BLaER1 treated with 17β-estradiol and CSF1 and Interleukin-3, amounts not matched to agents 10 nM and 100 nM (cell line): ENCODE measurements around the gene PTTG1IP.

Experiments used
- H3K27ac ChIP-seq, 11 experiments: shearing (Covaris generic); formaldehyde crosslinking; 2 replicates each; pipeline ENCODE4 v1.8.1; 2022
- H3K27me3 ChIP-seq, 11 experiments: shearing (Covaris generic); formaldehyde crosslinking; 2 replicates each; pipeline ENCODE4 v1.8.1; 2022
- H3K36me3 ChIP-seq, 11 experiments: shearing (Covaris generic); formaldehyde crosslinking; 2 replicates each; pipeline ENCODE4 v1.8.1; 2022
- H3K4me1 ChIP-seq, 10 experiments: shearing (Covaris generic); formaldehyde crosslinking; 2 replicates each; pipeline ENCODE4 v1.8.1; 2022
- H3K4me2 ChIP-seq, 11 experiments: shearing (Covaris generic); formaldehyde crosslinking; 2 replicates each; pipeline ENCODE4 v1.8.1; 2022
- H3K4me3 ChIP-seq, 10 experiments: shearing (Covaris generic); formaldehyde crosslinking; 2 replicates each; pipeline ENCODE4 v1.8.1; 2022
- H3K9ac ChIP-seq, 11 experiments: shearing (Covaris generic); formaldehyde crosslinking; 2 replicates each; pipeline ENCODE4 v1.8.1; 2022
- H3K9me3 ChIP-seq, 11 experiments: shearing (Covaris generic); formaldehyde crosslinking; replicated peaks in 1 of 11; 2 replicates each; pipeline ENCODE4 v1.8.1; 2022
- H4K20me1 ChIP-seq, 11 experiments: shearing (Covaris generic); formaldehyde crosslinking; 2 replicates each; pipeline ENCODE4 v1.8.1; 2022
- Cebpa-rat ChIP-seq, 11 experiments: shearing (Covaris generic); IDR thresholded peaks; 2 replicates each; pipeline ENCODE4 v1.8.1; 2022

PTTG1IP gene

GRCh38 chr21:44848821-44849521 is 24.5 kb downstream of the PTTG1IP start:
- H3K4me3 ChIP-seq: no peak overlapping the region
- H4K20me1 ChIP-seq: peaks cover 38 to 76% (median 59%) of the 10 kb centered on the region in 11 experiments
- H3K4me1 ChIP-seq: peaks cover 71 to 95% (median 89%) of the 10 kb centered on the region in 10 experiments
- no peaks in the 10 kb centered on the region for H3K9me3 ChIP-seq
- H3K9ac ChIP-seq: no peak overlapping the region
- H3K4me2 ChIP-seq: peak overlapping the region in 8 of 11 experiments; percentile 7 to 97 (median 88); a peak in 9 of 22 replicates
- H3K27me3 ChIP-seq: no peaks in the 10 kb centered on the region
- H3K27ac ChIP-seq: peak overlapping the region in 1 of 11 experiments; percentile 38; a peak in 1 of 22 replicates
- peaks cover 51 to 66% (median 59%) of the 10 kb centered on the region in 11 experiments for H3K36me3 ChIP-seq
- TF ChIP-seq Cebpa-rat (IDR thresholded peaks at IDR 0.05): no peak

GRCh38 chr21:44847261-44848056 is 26.0 kb downstream of the PTTG1IP start:
- peaks cover 65 to 80% (median 74%) of the 10 kb centered on the region in 10 experiments for H3K4me1 ChIP-seq
- no peak for TF ChIP-seq Cebpa-rat (IDR thresholded peaks at IDR 0.05)
- H3K9me3 ChIP-seq: no peaks in the 10 kb centered on the region
- peaks cover 24 to 60% (median 44%) of the 10 kb centered on the region in 11 experiments; a peak in 21 of 22 replicates for H4K20me1 ChIP-seq
- peak overlapping the region in 1 of 10 experiments; percentile 51; a peak in 1 of 20 replicates for H3K4me3 ChIP-seq
- H3K27me3 ChIP-seq: no peaks in the 10 kb centered on the region
- H3K9ac ChIP-seq: peak overlapping the region in 8 of 11 experiments; percentile 10 to 76 (median 60); a peak in 7 of 22 replicates
- H3K4me2 ChIP-seq: peak overlapping the region; percentile 79 to 96 (median 94)
- H3K27ac ChIP-seq: peak overlapping the region in 6 of 11 experiments; percentile 58 to 75 (median 67); a peak in 8 of 22 replicates
- peaks cover 39 to 53% (median 47%) of the 10 kb centered on the region in 11 experiments for H3K36me3 ChIP-seq

DNA sequence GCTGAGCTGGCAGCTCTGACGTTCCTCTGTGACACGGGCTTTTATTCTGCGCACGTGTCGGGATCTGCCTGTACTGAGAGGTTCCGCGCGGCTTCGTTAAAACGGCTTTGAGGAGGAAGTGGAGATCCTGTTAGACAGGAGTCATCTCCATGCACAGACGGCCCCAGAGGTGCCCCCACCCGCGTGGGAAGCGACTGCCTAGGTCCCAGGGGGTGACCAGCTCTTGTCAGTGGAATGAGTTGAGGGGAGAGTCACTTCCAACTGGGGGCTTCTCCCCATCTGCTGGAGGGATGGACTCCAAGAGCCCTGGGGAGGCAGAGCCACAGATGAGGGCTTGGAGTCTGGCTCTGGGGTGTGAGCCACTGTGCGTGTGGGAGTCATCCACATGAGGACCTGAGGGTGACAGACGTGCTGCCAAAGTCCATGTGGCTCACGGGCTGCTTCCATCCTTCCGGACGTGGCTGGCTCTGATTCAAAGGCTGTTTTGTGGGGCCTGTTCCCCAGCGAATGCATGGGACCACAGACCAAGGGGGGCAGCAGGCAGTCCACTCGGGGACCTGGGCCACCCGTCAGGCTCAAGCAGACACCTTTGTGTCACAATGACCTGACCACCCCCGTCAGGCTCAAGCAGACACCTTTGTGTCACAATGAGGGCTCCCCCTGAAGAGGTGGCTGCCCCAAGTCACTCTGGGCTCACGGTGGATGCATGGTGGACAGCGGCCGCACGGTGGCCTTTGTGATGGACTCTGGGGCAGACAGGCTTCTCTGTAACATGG is 26.8 kb downstream of the PTTG1IP start:
- Histone ChIP-seq H3K4me1 (peaks cover 62 to 72% (median 68%) of the 10 kb centered on the region in 10 experiments), H3K9ac (peak overlapping the region; percentile 32 to 76 (median 62); a peak in 20 of 22 replicates), H3K4me2 (peak overlapping the region; percentile 79 to 96 (median 94)), H3K36me3 (peaks cover 31 to 45% (median 39%) of the 10 kb centered on the region in 11 experiments), H4K20me1 (peaks cover 17 to 53% (median 36%) of the 10 kb centered on the region in 11 experiments; a peak in 21 of 22 replicates), H3K27me3 (no peaks in the 10 kb centered on the region), H3K4me3 (peak overlapping the region in 7 of 10 experiments; percentile 35 to 67 (median 46); a peak in 9 of 20 replicates), H3K9me3 (no peaks in the 10 kb centered on the region), H3K27ac (peak overlapping the region in 10 of 11 experiments; percentile 23 to 75 (median 66); a peak in 18 of 22 replicates)
- TF ChIP-seq Cebpa-rat (IDR thresholded peaks at IDR 0.05): no peak

DNA sequence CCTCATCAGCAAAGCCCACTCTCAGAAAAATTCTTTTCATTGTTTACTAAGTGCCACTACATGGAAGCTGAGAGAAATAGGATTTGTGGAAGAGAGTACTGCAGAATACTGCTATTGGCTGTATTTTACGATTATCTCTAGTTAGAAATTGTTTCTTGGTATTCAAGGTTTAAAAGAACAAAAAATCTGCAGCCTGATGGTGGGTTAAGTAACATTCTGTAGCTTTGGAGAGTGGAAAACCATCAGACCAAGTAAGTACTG is 27.3 kb downstream of the PTTG1IP start:
- Histone ChIP-seq H3K9ac (peak overlapping the region; percentile 32 to 76 (median 62); a peak in 21 of 22 replicates), H3K4me3 (peak overlapping the region; percentile 35 to 67 (median 48); a peak in 18 of 20 replicates), H3K27me3 (no peaks in the 10 kb centered on the region), H3K4me2 (peak overlapping the region; percentile 79 to 96 (median 94)), H4K20me1 (peaks cover 12 to 47% (median 31%) of the 10 kb centered on the region in 11 experiments; a peak in 20 of 22 replicates), H3K27ac (peak overlapping the region in 10 of 11 experiments; percentile 23 to 75 (median 66); a peak in 18 of 22 replicates), H3K36me3 (peaks cover 26 to 40% (median 34%) of the 10 kb centered on the region in 11 experiments), H3K4me1 (peaks cover 57 to 68% (median 63%) of the 10 kb centered on the region in 10 experiments), H3K9me3 (no peaks in the 10 kb centered on the region)
- TF ChIP-seq Cebpa-rat (IDR thresholded peaks at IDR 0.05): no peak

- no peaks in the 10 kb centered on the region for H3K9me3 ChIP-seq
- H3K4me2 ChIP-seq: peak overlapping the region; percentile 79 to 96 (median 94)
- H4K20me1 ChIP-seq: peaks cover 8 to 42% (median 26%) of the 10 kb centered on the region in 11 experiments; a peak in 19 of 22 replicates
- no peak for TF ChIP-seq Cebpa-rat (IDR thresholded peaks at IDR 0.05)
- H3K4me1 ChIP-seq: peaks cover 52 to 62% (median 57%) of the 10 kb centered on the region in 10 experiments
- H3K27me3 ChIP-seq: no peaks in the 10 kb centered on the region
- H3K27ac ChIP-seq: peak overlapping the region in 10 of 11 experiments; percentile 23 to 75 (median 66); a peak in 18 of 22 replicates
- peak overlapping the region; percentile 32 to 76 (median 62); a peak in 21 of 22 replicates for H3K9ac ChIP-seq
- peak overlapping the region; percentile 35 to 67 (median 48); a peak in 19 of 20 replicates for H3K4me3 ChIP-seq
- H3K36me3 ChIP-seq: peaks cover 20 to 34% (median 28%) of the 10 kb centered on the region in 11 experiments
These were observed 27.9 kb downstream of the PTTG1IP start for GRCh38 chr21:44845418-44846223.

DNA sequence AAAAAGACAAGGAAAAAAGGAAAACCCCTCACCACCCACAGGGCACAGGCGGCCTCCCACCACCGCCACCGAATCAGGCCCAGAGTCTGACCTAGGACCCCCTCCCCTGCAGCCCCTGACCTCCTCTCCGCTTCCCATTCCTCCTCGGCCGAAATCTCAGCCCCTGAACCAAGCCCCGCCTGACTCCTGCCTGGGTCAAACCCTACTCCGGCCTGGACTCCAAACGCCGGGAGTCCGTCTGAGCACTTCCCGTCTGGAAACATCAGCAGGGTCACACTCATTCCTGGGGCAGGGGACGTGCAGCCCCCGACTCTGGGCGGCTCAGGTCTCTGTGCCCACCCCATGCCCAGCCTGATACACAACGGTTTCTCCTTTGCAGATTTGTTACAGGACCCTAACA is 29.2 kb downstream of the PTTG1IP start:
- Histone ChIP-seq H3K4me1 (peaks cover 38 to 51% (median 44%) of the 10 kb centered on the region in 10 experiments), H3K4me3 (no peak overlapping the region), H3K27me3 (no peaks in the 10 kb centered on the region), H3K4me2 (0 out of 22 replicates have a peak overlapping the region, but pooled peaks of 1 of the 11 experiments have one; percentile 94), H3K9ac (no peak overlapping the region), H3K9me3 (no peaks in the 10 kb centered on the region), H3K27ac (no peak overlapping the region), H3K36me3 (peaks cover 7 to 21% (median 15%) of the 10 kb centered on the region in 11 experiments), H4K20me1 (peaks cover 0 to 28% (median 13%) of the 10 kb centered on the region in 11 experiments; a peak in 15 of 22 replicates)
- no peak for TF ChIP-seq Cebpa-rat (IDR thresholded peaks at IDR 0.05)

GRCh38 chr21:44842721-44843445 is 30.6 kb downstream of the PTTG1IP start:
- H3K4me1 ChIP-seq: peaks cover 28 to 38% (median 32%) of the 10 kb centered on the region in 10 experiments
- H3K36me3 ChIP-seq: peaks cover 0 to 7% (median 1%) of the 10 kb centered on the region in 11 experiments; a peak in 6 of 22 replicates
- TF ChIP-seq Cebpa-rat (IDR thresholded peaks at IDR 0.05): no peak
- peaks cover 0 to 16% (median 13%) of the 10 kb centered on the region in 11 experiments; a peak in 13 of 22 replicates for H4K20me1 ChIP-seq
- no peaks in the 10 kb centered on the region for H3K27me3 ChIP-seq
- no peak overlapping the region for H3K4me3 ChIP-seq
- H3K4me2 ChIP-seq: no peak overlapping the region
- no peak overlapping the region for H3K9ac ChIP-seq
- no peak overlapping the region for H3K27ac ChIP-seq
- no peaks in the 10 kb centered on the region for H3K9me3 ChIP-seq
